Measurements from ENCODE around the gene MCM5. TPM values are rescaled to one million over a fixed set of nuclear protein-coding genes. Genes with fewer than 3 reads are reported as not detected.
A peak's percentile ranks its signal among the peaks of the same experiment; 100 is the strongest.

MCM5 gene
- total RNA-seq, 1 experiment from 2014 or later: 274 TPM

DNA sequence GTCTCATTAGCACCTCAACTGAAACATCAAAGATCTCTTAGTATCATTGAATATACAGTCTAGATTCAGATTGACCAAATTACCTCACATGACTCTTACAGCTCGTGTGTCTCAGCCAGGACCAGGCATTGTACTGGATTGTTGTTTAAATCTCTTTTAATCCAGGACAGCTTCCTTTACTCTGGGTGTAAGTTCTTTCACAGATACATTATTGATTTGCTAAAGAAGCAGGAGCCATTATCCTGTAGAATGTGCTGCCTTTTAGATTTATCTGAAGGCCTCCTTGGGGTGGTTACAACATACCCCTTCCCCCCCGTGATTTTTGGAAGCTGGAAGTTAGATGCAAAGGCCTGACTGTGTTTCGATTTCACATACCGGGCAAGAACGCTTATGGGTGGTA, 4.2 kb downstream of the MCM5 start:
- H2AFZ ChIP-seq (ENCODE audit: low read length): no peak overlapping the region
- no peak overlapping the region for H3K4ac ChIP-seq (ENCODE audit: low read depth, low read length)
- H3K4me1 Mint-ChIP-seq: peaks cover 34 to 39% of the 10 kb centered on the region in 2 experiments
- H3K9ac ChIP-seq (ENCODE audit: extremely low read depth, insufficient read length, low read length): no peak overlapping the region
- H3K56ac ChIP-seq (ENCODE audit: insufficient read length, low read depth, low read length): no peak overlapping the region
- H4K5ac ChIP-seq (ENCODE audit: insufficient read length, low read depth, low read length): no peak overlapping the region
- H3K27ac ChIP-seq (ENCODE audit: insufficient read length, low read depth, low read length): no peak overlapping the region
- H3K36me3 Mint-ChIP-seq (ENCODE audit: insufficient read depth in 1 of 3, low read depth in 3 of 3): peaks cover 62 to 87% (median 78%) of the 10 kb centered on the region in 3 experiments
- H3K9me3 ChIP-seq (ENCODE audit: control insufficient read depth, low read depth, low read length): no peaks in the 10 kb centered on the region
- H3T11ph ChIP-seq (ENCODE audit: low read length): no peak overlapping the region
- H4K8ac ChIP-seq (replicated peaks; ENCODE audit: insufficient read length, low read depth, low read length): no peak overlapping the region
- peak overlapping the region; percentile 22 to 62 (median 62); a peak in 5 of 7 replicates for H3K27ac Mint-ChIP-seq
- H3K79me2 ChIP-seq (ENCODE audit: insufficient read depth, low read length): peaks cover 8% of the 10 kb centered on the region; the same call in 1 of the 2 replicates
- no peaks in the 10 kb centered on the region for H3K27me3 Mint-ChIP-seq (ENCODE audit: low read depth)
- no peak overlapping the region for H3K14ac ChIP-seq (ENCODE audit: insufficient read depth, low read length)
- H4K91ac ChIP-seq (ENCODE audit: insufficient read length, low read depth, low read length): no peak overlapping the region
- H2BK5ac ChIP-seq (ENCODE audit: insufficient read length, low read length): no peak overlapping the region
- no peak overlapping the region for H2BK15ac ChIP-seq (ENCODE audit: low read depth, low read length)
- WGBS (ENCODE audit: extremely low coverage, insufficient read length, low lambda C conversion rate): no CpG with 5 or more reads among the region's 5 CpGs
- no peak overlapping the region for H2BK20ac ChIP-seq (ENCODE audit: low read depth, low read length, poor library complexity, severe bottlenecking)
- H2BK120ac ChIP-seq (ENCODE audit: low read depth, low read length, poor library complexity, severe bottlenecking): no peak overlapping the region
- no peak for DNase-seq
- H3K9me3 Mint-ChIP-seq: no peaks in the 10 kb centered on the region; a peak in 1 of 5 replicates
- no peak overlapping the region for H3K4me2 ChIP-seq (ENCODE audit: insufficient read depth, insufficient read length, low read length)
- no peaks in the 10 kb centered on the region for H3K27me3 ChIP-seq (ENCODE audit: insufficient read depth, low read length)
- no peak overlapping the region; a peak in 1 of 5 replicates for H3K4me3 Mint-ChIP-seq
- H3K18ac ChIP-seq (ENCODE audit: insufficient read length, low read depth, low read length): no peak overlapping the region
- H3K23ac ChIP-seq (ENCODE audit: insufficient read length, low read depth, low read length): no peak overlapping the region
- TF ChIP-seq, protein P1, sequence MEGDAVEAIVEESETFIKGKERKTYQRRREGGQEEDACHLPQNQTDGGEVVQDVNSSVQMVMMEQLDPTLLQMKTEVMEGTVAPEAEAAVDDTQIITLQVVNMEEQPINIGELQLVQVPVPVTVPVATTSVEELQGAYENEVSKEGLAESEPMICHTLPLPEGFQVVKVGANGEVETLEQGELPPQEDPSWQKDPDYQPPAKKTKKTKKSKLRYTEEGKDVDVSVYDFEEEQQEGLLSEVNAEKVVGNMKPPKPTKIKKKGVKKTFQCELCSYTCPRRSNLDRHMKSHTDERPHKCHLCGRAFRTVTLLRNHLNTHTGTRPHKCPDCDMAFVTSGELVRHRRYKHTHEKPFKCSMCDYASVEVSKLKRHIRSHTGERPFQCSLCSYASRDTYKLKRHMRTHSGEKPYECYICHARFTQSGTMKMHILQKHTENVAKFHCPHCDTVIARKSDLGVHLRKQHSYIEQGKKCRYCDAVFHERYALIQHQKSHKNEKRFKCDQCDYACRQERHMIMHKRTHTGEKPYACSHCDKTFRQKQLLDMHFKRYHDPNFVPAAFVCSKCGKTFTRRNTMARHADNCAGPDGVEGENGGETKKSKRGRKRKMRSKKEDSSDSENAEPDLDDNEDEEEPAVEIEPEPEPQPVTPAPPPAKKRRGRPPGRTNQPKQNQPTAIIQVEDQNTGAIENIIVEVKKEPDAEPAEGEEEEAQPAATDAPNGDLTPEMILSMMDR (conservative IDR thresholded peaks at IDR 0.05): no peak
- no peak overlapping the region for H2BK12ac ChIP-seq (ENCODE audit: insufficient read length, low read depth, low read length)
- H3K4me1 ChIP-seq (ENCODE audit: insufficient read depth, low read length): no peaks in the 10 kb centered on the region; the same call in 1 of the 2 replicates
- no peaks in the 10 kb centered on the region for H4K20me1 ChIP-seq (ENCODE audit: control insufficient read depth, insufficient read depth, insufficient read length)
- peaks cover 11% of the 10 kb centered on the region for H3K79me1 ChIP-seq (ENCODE audit: insufficient read depth, low read depth, low read length, poor library complexity, severe bottlenecking)
- H3K23me2 ChIP-seq (ENCODE audit: insufficient read length, low read depth, low read length, poor library complexity, severe bottlenecking): peaks cover 13% of the 10 kb centered on the region
- no peak overlapping the region for H2AK5ac ChIP-seq (ENCODE audit: insufficient read length, low read length)
